NCI-H2196 (cell line): ENCODE measurements around the gene TEX261.
A peak's percentile ranks its signal among the peaks of the same experiment; 100 is the strongest.
"Not testable (repeated sequence)": the region's sequence is repeated elsewhere in the genome, so short reads cannot be mapped to it uniquely, and the experiment has no call there.

Source experiments
- DNase-seq: peaks from one replicate; lab custom pipeline; 2025; ENCODE audit not compliant: unreplicated experiment; lab: John Stamatoyannopoulos, UW

The TEX261 gene

DNA sequence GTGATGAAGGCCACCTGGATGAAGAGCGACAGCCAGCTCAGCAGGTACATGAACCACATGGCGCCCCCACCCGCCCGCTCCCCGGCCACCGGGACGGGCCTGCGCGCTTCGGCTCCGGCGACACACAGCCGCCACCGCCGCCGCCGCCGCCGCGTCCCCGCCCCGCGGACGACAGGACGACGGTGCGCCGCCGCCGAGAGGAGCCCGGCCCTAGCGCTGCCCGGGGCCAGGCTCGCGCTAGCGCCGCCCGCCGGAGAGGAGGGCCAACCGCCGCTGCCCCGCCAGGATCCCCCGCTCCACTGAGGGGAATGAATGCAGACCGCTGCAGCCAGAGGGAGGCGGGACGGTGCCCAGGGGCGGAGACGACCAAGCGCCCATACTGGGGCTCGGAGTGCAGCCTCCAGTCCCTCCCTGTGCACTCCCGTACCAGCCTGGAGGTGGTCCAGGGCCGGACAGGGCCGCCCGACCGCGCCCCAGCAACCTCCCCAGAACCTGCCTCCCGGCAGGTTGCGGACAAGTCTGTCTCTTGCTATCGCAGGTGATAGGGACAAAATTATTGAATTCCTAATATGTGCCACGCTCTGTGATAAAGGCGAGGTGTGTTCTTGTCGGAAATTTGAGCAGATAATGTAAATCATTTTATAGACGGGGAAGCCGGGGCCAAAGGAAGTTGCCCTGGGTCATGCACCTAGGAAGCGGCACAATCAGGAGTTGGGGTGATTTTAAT is at the start of gene TEX261:
Gene TEX261 (minus strand): TSS at position 175 of the 727 bp plus-strand sequence. CDS start 116 bp downstream, at position 59.
- DNase-seq, result peak; percentile 75

DNA sequence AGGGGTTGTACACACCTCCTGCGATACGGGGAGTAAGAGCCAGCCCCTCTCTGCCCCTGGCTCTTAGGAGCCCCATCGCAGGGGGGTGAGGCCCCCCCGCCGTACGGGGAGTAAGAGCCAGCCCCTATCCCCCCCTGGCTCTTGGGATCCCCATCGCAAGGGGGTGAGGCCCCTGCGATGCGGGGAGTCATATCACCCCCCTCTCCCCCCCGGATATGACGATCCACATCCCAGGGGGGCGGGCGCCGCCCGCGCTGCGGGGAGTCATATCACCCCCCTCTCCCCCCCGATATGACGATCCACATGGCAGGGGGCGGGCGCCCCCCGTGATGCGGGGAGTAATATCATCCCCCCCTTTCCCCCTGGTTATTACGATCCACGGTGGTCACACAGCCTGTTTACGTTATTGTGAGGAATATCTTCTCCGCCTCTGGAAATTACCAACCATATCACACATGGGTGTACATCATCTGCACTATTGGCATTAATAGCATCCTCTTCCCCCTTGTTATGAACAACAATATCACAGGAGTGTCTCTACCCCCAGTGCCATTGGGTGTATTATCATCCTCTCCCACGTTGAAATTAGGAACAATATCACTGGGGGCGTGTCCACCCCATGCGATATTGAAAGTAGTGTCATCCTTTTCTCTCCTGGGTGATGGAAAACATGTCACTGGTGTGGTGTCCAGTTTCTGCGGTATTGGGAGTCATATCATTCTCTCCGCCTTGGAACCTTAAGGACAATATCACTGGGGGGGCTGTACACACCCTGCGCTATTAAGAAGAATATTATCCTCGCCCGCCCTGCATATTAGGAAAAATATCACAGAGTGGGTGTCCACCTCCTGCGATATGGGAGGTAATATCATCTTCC is 49.1 kb upstream of the TEX261 start:
- no peak for DNase-seq

DNA sequence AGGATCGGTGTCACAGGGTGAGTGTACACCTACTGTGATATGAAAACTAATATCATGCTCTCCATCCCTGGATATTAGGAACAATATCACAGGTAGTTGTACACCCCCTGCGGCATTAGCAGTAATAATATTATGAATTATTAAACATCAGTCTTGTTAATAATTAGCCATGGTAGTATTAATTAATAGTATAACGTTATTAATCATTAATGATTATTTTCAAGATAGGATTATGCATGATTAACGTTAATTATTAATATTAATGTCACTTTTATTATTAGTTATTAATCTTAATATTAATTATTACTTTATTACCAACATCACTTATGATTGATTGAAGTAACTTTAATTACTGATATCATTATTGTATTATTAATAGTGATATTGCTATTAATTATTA is 47.6 kb upstream of the TEX261 start:
- DNase-seq, result no peak

GRCh38 chr2:71036296-71036695 is 41.6 kb upstream of the TEX261 start:
- DNase-seq, result not testable (repeated sequence)

DNA sequence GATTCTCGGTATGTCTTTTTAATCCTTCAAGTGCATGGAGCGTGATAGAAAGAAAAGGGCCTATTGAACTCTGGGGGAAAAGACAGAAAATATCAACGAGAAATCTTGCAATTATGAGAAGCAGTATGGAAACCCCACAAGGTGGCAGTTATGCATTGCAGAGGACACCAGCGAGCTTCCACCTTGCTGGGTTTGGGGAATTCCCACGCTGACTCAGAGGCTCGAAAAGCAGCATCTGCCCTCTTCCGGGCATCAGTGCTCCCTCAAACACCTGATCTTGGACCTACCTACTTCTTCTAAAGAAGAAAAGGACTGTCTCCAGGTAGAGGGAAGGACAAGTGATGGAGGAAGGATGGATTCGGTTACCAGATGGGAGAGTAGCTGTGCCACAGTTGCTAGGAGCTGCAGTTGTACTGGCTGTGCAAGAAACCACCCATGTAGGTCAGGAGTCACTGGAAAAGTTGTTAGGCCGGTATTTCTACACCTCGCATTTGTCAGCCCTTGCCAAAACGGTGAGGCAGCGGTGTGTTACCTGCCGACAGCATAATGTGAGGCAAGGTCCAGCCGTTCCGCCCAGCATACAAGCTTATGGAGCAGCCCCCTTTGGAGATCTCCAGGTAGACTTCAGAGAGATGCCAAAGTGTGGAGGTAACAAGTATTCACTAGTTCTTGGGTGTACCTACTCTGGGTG is 29.0 kb upstream of the TEX261 start:
- DNase-seq, result not testable (repeated sequence)

- DNase-seq, result not testable (repeated sequence)
Observed at GRCh38 chr2:71021394-71021793, 26.7 kb upstream of the TEX261 start.

DNA sequence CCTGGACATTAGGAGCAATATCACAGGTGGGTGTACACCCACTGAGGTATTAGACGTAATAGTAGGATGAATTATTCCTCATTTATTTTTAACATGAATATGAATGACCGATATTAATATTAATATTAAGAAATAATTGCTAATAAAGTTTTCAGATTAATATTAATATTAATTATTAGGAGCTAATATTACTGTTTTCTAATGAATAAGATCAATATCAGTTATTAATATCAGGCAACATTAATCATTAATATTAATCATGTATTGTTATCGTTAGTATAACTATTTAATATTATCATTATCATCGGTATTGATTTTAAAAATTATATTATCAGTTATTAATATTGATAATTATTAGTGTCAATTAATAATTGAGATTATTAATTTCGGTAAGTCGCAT is 25.3 kb upstream of the TEX261 start:
- DNase-seq, result not testable (repeated sequence)

DNA sequence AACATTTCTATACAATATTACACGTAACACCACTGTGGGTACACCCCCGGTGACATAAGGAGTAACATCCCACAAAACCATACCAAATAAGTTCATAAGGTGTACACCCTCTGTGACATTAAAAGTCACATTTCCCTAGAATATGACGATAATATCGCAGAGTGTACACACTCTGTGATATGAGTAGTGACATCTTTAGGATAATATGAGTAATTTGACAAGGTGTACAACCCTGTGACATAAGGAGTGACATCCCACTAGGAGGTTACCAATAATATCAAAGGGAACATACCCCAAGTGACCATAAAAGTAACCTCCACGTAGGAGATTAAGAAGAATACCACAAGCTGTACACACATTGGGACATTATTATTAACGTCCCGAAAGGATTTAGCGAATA is 24.0 kb upstream of the TEX261 start:
- DNase-seq, result no peak

GRCh38 chr2:71011786-71012185 is 17.1 kb upstream of the TEX261 start:
- DNase-seq, result not testable (repeated sequence)

- DNase-seq, result no peak
Observed at GRCh38 chr2:71008342-71008741, 13.7 kb upstream of the TEX261 start.

GRCh38 chr2:71006955-71007799 is 12.5 kb upstream of the TEX261 start:
- DNase-seq, result no peak

GRCh38 chr2:71006323-71006722 is 11.7 kb upstream of the TEX261 start:
- DNase-seq, result no peak

DNA sequence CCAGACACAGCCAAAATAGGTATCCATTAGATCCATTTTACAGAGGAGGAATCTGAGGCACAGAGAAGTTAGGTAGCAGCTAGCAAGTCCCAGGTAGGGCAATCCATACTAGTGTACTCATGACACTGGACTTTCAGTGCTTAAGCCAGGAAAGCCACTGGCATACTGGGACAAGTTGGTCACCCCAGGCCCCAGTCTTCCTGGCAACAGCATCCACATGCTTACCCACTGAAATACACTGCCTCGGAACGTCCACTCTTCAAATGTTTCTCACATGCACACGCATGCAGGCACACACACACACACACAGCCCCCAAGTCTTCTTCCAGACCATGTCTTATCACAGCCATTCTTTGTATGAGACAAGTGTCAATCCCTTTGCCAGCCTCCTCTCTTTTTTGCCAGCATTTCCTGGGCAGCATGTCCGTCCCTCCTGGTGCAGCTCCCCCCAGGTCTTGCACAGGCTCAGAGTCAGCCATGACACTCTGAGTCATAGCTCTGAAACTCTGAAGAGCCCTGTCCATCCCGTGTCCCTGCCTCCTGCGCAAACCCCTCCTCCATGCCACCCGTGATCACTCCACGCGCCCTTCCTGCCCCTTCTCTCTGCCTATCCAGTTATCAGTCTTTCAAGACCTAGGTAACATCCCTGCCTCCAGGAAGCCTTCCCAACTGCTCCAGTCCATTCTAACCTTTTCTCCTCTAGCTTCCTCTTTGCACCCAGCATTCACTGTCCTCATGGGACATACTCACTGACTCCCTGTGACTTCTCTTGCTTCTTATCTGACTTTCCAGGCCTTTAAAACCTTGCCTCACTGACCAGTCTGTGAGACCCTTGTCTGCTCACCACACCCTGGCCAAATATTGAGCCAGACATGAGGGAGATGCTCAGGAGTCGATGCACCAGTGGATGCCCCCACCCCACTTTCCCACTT is 10.9 kb upstream of the TEX261 start:
- no peak for DNase-seq

GRCh38 chr2:71004857-71005256 is 10.2 kb upstream of the TEX261 start:
- DNase-seq, result no peak

GRCh38 chr2:71003966-71004755 is 9.5 kb upstream of the TEX261 start:
- DNase-seq, result no peak

DNA sequence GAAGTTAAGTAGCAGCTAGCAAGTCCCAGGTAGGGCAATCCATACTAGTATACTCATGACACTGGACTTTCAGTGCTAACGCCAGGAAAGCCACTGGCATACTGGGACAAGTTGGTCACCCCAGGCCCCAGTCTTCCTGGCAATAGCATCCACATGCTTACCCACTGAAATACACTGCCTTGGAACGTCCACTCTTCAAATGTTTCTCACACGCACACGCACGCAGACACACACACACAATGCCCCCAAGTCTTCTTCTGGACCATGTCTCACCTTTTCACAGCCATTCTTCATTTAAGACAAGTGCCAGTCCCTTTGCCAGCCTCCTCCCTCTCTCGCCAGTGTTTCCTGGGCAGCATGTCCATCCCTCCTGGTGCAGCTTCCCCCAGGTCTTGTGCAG is 8.7 kb upstream of the TEX261 start:
- no peak for DNase-seq

- DNase-seq, result no peak
Observed at GRCh38 chr2:71001981-71002570, 7.4 kb upstream of the TEX261 start.

DNA sequence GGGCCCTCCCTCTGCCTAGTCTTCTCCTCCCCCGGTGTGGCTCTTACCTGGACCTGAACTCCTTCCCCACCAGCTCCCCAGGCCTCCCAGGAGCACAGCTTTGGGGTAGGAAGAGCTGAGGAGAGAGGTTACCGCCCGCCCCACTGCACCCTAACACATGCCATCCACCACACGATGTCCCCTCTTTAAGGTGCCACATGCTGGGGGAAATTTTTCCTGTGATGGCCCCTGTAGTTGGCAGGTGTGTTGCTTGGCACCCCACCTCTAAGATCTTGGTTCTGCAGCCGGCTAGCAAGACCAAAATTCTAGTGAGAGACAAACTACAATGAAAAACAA is 6.9 kb upstream of the TEX261 start:
- no peak for DNase-seq
